Activated gamma-delta T cell treated with Interleukin-2 at 50 U/mL for 16 hours (primary cell): ENCODE data around the gene ZFYVE9.
"Not testable (repeated sequence)": the region's sequence is repeated elsewhere in the genome, so short reads cannot be mapped to it uniquely, and the experiment has no call there.

ENCODE experiments used
- DNase-seq: peaks from one replicate; pipeline ENCODE4 v3.0.0-alpha.2; 2020

ZFYVE9 gene

GRCh38 chr1:52152572-52152971, 10.7 kb downstream of the ZFYVE9 start:
- DNase-seq = no peak

- no peak for DNase-seq
These were observed 11.1 kb downstream of the ZFYVE9 start for GRCh38 chr1:52153010-52153409.

GRCh38 chr1:52153898-52154297, 12.0 kb downstream of the ZFYVE9 start:
- no peak for DNase-seq

DNA sequence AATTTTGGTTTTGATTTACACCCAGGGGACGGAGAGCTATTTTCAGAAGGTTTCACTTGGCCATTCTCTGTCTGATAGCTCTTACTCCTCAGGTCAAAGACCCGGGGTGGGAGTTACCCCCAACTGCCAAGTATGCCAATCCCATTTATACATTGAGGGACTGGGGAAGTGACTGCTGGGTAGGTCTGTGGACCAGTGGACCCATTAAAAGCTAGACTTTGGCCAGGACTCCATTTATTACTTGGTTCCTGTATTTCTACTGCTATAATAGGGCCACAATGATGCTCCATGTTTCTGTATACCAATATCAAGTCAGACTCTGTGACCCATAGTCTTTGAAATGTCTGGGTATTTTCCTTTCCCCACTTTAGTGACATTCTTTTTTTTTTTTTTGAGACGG, 14.6 kb downstream of the ZFYVE9 start:
- DNase-seq = no peak

DNA sequence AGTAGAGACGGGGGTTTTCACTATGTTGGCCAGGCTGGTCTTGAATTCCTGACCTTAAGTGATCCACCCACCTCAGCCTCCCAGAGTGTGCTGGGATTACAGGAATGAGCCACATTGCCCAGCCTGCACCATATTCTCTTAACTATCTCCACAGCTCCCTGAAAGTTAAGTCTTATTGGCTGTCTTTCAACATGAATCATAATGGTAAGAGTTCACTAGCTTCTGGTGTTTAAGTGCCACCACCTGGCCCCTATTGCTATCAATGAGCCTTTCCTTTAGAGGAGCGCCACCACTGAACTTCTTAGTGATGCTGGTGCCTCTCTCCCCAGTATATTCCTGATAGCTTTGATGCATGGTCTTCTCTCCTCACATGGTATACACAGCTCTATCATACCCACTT, 15.7 kb downstream of the ZFYVE9 start:
- DNase-seq = no peak

DNA sequence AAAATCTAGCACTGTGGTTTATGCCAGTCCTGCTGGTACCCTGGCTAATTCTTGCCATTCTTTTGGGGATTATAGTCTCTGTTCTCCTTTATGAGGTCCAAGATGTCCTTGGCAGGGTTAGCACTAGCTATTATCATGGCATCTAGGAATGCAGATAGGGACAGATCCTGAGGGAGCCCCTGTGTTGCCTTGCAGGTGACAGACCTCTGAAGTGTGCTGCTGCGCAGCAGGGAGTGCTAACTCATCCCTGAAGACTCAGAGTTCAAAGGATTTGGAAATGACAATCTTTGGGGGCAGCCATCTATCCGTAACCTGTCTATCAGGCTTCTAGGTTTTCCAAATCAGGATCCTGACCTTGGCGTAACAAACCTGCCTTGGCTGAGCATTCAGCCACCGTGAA, 16.3 kb downstream of the ZFYVE9 start:
- DNase-seq = no peak

GRCh38 chr1:52159033-52159789, 17.3 kb downstream of the ZFYVE9 start:
- no peak for DNase-seq

- no peak for DNase-seq
These were observed 21.1 kb downstream of the ZFYVE9 start for GRCh38 chr1:52162947-52163346.

DNA sequence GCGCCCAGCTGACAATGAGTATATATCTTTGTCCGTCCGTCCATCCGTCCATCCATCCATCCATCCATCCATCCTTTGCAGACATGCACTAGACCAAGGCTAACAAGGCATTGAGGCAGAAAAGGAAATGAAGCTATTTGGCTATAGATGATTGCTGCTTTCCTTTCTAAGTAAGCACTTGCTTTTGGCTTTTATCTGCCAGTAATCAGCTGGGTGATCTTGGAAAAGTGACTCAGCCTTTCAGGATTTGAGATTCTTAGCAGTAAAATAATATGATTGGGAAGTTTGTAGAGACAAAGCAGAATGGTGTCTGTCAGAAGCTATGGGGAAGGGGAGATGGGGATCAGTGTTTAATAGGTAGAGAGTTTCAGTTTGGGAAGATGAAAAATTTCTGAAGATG, 22.7 kb downstream of the ZFYVE9 start:
- DNase-seq = no peak

DNA sequence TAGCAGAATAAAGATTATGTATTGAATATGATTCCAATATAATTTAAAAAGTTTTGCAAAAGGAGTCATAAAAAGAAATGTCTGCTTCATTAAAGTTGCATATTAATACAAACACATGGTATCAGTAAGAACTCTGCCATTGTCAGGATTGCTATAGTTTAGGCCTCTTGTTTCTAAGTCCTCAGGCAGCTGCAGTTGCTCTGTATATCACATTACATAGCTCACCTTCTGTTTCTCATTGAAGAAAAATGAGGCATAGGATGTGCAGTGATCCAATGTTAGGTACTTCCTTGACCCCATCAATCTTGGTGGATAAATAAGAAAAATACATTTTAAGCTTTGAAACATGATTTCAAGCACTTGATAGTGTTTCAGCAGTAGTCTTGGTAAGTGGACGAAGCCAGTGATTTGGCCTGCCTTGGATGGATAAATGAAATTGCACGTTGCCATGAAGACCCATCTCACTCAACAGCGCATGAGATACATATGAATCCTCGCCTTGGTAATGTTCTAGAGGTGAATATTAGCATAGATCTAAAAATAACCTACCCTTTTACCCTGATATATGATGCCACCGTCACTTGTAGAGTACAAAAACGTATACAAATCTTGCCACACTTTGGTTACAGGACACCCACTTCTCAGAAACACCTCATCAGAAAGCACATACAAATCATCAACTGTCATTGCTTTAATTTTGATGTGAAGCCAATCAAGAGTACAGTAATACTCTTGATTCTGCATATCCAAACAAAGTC, 25.3 kb downstream of the ZFYVE9 start:
- DNase-seq = no peak

- no peak for DNase-seq
These were observed 26.6 kb downstream of the ZFYVE9 start for GRCh38 chr1:52168373-52169080.

DNA sequence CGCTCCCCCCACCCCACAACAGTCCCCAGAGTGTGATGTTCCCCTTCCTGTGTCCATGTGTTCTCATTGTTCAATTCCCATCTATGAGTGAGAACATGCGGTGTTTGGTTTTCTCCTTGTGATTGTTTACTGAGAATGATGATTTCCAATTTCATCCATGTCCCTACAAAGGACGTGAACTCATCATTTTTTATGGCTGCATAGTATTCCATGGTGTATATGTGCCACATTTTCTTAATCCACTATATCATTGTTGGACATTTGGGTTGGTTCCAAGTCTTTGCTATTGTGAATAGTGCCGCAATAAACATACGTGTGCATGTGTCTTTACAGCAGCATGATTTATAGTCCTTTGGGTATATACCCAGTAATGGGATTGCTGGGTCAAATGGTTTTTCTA, 29.3 kb downstream of the ZFYVE9 start:
- not testable (repeated sequence) for DNase-seq

DNA sequence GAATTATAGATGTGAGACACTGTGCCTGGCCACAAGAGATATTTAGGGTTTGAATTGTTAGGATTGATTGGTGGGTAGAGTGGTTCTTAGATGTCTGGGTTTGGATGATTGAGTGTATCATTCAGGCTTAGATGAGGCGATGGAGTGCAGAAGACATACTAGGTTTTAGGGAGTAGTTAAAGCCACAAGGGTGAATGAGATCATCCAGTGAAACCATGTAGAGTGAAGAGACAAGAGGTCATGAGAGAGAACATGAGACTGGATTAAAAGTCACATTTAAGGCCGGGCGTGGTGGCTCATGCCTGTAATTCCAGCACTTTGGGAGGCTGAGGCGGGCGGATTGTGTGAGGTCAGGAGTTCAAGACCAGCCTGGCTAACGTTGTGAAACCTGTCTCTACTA, 37.2 kb downstream of the ZFYVE9 start:
- no peak for DNase-seq

GRCh38 chr1:52180176-52180575, 38.3 kb downstream of the ZFYVE9 start:
- DNase-seq = no peak

DNA sequence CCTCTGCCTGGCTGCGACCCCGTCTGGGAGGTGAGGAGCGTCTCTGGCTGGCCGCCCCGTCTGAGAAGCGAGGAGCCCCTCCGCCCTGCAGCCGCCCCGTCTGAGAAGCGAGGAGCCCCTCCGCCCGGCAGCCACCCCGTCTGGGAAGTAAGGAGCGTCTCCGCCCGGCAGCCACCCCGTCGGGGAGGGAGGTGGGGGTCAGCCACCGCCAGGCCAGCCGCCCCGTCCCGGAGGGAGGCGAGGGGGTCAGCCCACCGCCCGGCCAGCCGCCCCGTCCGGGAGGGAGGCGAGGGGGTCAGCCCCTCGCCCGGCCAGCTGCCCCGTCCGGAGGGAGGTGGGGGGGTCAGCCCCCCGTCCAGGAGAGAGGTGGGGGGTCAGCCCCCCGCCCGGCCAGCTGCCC, 39.9 kb downstream of the ZFYVE9 start:
- not testable (repeated sequence) for DNase-seq

GRCh38 chr1:52182328-52182727, 40.4 kb downstream of the ZFYVE9 start:
- not testable (repeated sequence) for DNase-seq

DNA sequence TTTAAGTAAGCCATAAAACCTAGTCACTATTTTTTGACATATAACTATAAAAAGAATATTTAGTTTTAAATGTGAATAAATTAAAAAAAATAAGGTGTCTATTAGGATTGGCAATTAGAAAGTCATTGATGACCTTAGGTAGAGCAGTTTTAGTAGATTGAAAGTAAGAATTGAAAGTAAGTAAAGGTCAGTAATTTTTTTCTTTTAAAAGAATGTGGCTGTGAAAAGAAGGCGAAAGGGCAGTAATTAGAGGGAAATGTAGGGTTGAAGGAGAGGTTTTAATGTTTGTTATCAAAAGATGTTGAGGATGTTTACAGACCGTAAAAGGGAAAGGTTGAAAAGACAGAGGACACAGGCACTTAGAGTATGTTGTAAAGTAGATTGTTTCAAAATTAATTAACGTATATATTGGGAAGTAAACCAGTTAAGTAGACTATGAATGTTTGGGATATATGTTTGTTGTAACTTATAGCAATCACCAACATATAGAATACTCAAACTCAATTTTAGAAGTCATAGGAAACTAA, 41.0 kb downstream of the ZFYVE9 start:
- DNase-seq = no peak

GRCh38 chr1:52186449-52186848, 44.6 kb downstream of the ZFYVE9 start:
- DNase-seq = no peak

GRCh38 chr1:52189898-52190480, 48.1 kb downstream of the ZFYVE9 start:
- no peak for DNase-seq

DNA sequence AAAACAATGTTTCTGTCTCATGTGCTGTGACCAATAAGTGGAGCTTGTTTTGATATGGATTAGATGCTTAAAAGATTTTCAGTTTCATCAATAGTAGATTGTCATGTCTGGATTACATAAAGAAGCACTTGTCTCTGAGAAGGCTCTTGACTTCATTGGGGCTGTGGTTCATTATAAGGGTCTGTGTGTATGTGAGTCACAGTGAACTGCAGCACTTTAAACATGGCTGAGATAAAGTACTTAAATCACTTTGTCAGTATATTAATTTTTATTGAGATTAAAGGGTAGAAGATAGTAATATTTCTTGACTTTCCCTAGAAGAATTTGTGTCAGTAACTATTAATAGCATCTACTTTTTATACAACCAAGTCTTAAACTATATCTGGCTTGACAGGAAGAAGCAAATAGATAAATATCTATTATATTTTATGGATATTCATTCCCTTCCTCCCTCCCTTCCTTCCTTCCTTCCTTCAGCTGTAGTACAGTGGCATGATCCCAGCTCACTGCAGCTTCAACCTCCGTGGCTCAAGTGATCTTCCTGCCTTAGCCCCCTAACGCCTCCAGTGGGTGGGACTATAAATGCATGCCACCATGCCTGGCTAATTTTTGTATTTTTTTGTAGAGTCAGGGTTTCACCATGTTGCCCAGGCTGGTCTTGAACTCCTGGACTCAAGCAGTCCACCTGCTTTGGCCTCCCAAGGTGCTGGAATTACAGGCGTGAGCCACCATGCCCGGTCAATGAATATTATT, 48.8 kb downstream of the ZFYVE9 start:
- DNase-seq = no peak

- no peak for DNase-seq
These were observed 49.6 kb downstream of the ZFYVE9 start for GRCh38 chr1:52191395-52191965.

- DNase-seq = no peak
These were observed 50.1 kb downstream of the ZFYVE9 start for GRCh38 chr1:52192024-52192423.
